ENCODE results near the gene INAFM2.

Gene INAFM2

DNA sequence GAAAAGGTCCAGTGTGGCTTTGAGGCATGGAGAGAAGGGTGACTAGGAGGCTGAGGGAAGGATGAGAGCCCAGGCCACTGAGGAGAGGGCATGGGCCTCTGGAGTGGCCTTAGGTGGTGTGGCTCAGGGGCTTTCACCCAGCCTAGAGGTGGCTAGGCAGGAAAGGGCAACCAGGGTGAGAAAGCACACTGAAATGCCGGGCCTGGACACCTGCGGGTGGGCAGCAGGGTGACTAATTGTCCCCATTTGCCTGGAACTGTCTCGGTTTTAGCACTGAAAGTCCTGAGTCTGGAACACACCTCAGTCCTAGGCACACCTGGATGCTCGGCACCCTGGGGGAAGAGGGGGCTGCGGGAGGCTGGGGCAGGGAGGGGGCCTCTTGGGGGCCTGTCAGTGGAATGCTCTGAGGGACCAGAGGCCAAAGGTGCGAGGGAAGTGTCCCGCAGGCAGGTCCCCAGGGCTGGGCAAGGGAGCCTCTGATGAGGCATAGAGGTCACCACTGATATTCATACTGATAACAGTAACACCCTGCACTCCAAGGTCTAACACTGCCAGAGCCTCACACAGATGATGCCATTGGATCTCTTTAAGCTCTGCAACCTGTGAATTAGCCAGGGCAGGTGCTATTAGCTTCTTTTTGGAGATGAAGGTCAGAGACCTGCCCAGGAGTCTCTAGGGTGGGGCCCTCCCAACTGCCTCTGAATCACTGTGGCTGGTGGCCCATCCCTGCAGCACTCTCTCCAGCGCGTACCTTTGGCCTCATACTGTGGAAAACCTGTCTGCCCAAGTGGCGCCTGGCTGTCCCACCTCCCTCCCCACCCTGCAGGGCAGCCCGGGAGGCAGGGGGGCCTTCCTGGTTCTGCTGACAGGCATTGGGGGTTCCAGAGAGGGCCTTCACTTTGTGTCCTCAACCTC is 24.3 kb downstream of the INAFM2 start:
- Histone ChIP-seq H3K4me3 (replicated peaks; ENCODE audit: low read depth, low read length) (no peak overlapping the region), H3K27me3 (replicated peaks; ENCODE audit: control insufficient read depth, insufficient read depth, low read length) (0 out of 2 replicates have a peak, but pooled peaks cover 2% of the 10 kb centered on the region), H3K36me3 (ENCODE audit: control insufficient read depth, insufficient read depth, low read length) (no peaks in the 10 kb centered on the region)
- TF ChIP-seq, protein P1, sequence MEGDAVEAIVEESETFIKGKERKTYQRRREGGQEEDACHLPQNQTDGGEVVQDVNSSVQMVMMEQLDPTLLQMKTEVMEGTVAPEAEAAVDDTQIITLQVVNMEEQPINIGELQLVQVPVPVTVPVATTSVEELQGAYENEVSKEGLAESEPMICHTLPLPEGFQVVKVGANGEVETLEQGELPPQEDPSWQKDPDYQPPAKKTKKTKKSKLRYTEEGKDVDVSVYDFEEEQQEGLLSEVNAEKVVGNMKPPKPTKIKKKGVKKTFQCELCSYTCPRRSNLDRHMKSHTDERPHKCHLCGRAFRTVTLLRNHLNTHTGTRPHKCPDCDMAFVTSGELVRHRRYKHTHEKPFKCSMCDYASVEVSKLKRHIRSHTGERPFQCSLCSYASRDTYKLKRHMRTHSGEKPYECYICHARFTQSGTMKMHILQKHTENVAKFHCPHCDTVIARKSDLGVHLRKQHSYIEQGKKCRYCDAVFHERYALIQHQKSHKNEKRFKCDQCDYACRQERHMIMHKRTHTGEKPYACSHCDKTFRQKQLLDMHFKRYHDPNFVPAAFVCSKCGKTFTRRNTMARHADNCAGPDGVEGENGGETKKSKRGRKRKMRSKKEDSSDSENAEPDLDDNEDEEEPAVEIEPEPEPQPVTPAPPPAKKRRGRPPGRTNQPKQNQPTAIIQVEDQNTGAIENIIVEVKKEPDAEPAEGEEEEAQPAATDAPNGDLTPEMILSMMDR (IDR thresholded peaks at IDR 0.05; ENCODE audit: insufficient read depth, low read length, poor library complexity, severe bottlenecking): no peak
- DNase-seq (ENCODE audit: extremely low read depth, insufficient read length): no peak

DNA sequence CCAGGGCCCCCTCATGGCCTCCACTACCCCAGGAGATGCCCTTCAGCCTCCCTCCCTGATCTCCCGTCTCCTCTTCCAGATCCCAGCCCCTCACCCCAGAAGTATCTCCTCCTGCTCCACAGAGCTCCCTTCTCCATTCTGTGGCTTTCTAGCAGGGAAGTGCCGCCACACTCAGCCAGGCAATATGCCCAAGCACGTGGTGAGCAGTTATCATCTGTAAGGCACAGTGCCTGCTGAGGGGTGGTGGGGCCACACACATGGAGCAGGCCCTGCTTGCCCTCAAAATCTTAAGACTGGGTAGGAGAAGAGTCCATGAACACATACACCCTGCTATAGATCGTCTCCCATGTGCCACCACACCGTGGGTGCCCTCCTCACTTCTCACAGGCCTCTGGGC is 25.0 kb downstream of the INAFM2 start:
- TF ChIP-seq, protein P1 (IDR thresholded peaks at IDR 0.05; ENCODE audit: insufficient read depth, low read length, poor library complexity, severe bottlenecking): no peak
- H3K27me3 ChIP-seq (replicated peaks; ENCODE audit: control insufficient read depth, insufficient read depth, low read length): 0 out of 2 replicates have a peak, but pooled peaks cover 2% of the 10 kb centered on the region
- DNase-seq (ENCODE audit: extremely low read depth, insufficient read length): no peak
- H3K36me3 ChIP-seq (ENCODE audit: control insufficient read depth, insufficient read depth, low read length): no peaks in the 10 kb centered on the region
- H3K4me3 ChIP-seq (replicated peaks; ENCODE audit: low read depth, low read length): no peak overlapping the region

DNA sequence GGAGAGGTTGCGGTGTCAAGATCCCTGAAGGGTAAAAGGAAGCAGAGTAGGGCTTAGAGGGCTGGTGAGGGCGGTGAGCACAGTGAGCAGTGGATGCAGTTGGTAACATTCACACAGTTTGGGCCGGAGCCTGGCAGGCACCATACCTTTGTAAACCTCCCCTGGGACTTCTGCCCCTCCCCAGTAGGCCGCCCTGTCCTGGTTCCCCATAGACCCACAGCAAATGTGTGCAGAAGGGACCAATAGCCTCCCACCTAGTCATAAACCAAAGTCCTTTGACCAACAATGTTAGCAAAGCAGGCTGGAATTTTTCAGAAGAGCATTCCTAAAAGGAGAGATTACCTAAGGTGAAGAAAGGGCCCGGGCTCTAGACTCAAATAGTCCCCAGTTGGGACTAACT is 25.7 kb downstream of the INAFM2 start:
- no peak for DNase-seq (ENCODE audit: extremely low read depth, insufficient read length)
- H3K4me3 ChIP-seq (replicated peaks; ENCODE audit: low read depth, low read length): no peak overlapping the region
- TF ChIP-seq, protein P1 (IDR thresholded peaks at IDR 0.05; ENCODE audit: insufficient read depth, low read length, poor library complexity, severe bottlenecking): no peak
- H3K27me3 ChIP-seq (replicated peaks; ENCODE audit: control insufficient read depth, insufficient read depth, low read length): 0 out of 2 replicates have a peak, but pooled peaks cover 2% of the 10 kb centered on the region
- no peaks in the 10 kb centered on the region for H3K36me3 ChIP-seq (ENCODE audit: control insufficient read depth, insufficient read depth, low read length)

DNA sequence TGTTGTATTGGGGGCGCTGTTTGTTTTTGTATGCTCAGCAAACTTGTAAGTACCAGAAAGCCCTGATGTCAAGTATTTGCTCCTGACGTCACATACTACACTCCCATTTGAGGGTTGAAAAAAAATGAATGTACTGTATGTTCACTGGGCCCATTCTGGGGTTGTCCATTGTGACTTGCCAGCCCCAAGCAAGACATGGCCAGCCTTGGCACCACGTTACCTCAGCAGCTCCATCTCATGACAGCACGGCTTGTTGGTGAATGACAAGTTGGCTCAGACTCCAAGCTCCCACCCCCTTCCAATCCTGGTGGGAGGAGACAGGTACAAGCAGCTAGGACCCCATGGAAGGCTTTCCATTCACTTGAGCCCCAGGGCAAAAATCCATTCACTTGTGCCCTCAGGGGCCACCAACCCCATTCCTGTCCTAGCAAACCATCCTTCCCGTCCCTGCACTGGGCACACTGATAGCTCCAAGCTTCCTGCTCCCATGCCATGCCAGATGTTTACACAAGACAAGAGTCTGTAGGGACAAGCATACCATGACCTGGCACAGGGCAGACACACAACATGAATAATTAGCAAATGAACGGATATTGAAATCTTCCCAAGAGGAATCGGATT is 28.9 kb downstream of the INAFM2 start:
- TF ChIP-seq, protein P1 (IDR thresholded peaks at IDR 0.05; ENCODE audit: insufficient read depth, low read length, poor library complexity, severe bottlenecking): no peak
- Histone ChIP-seq H3K36me3 (ENCODE audit: control insufficient read depth, insufficient read depth, low read length) (no peaks in the 10 kb centered on the region), H3K4me3 (replicated peaks; ENCODE audit: low read depth, low read length) (no peak overlapping the region), H3K27me3 (replicated peaks; ENCODE audit: control insufficient read depth, insufficient read depth, low read length) (peaks cover 2% of the 10 kb centered on the region; the same call in 1 of the 2 replicates)
- no peak for DNase-seq (ENCODE audit: extremely low read depth, insufficient read length)

DNA sequence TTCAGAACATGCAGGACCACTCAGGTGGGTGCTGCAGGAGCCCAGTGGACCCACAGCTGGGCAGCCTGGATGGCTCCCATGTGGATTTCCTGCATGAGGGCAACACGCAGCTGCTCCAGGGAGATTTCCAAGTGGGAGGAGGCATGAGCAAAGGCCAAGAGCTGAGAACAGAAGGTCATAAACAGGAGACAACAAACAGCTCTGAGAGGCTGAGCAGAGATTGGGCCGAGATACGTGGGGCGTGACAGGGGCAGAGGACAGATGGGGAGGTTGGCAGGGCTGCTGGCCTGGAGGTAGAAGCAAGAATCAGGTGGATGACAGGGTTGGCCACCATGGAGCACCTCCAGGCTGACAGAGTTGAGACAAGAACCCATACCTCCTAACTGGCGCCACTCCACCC is 30.2 kb downstream of the INAFM2 start:
- Histone ChIP-seq H3K4me3 (replicated peaks; ENCODE audit: low read depth, low read length) (no peak overlapping the region), H3K27me3 (replicated peaks; ENCODE audit: control insufficient read depth, insufficient read depth, low read length) (peaks cover 2% of the 10 kb centered on the region; the same call in 1 of the 2 replicates), H3K36me3 (ENCODE audit: control insufficient read depth, insufficient read depth, low read length) (no peaks in the 10 kb centered on the region)
- DNase-seq (ENCODE audit: extremely low read depth, insufficient read length): no peak
- TF ChIP-seq, protein P1 (IDR thresholded peaks at IDR 0.05; ENCODE audit: insufficient read depth, low read length, poor library complexity, severe bottlenecking): no peak
